HG03103 (cell line): ENCODE results near the gene TTC21B.

Source experiments
- ATAC-seq: cut with Tn5 transposase; IDR thresholded peaks from one replicate; pipeline ENCODE4 v1.9.1; 2021; ENCODE audit warnings: low read depth; ENCODE audit not compliant: unreplicated experiment

TTC21B gene

GRCh38 chr2:165840333-165840958, 113.1 kb downstream of the TTC21B start:
- no peak for ATAC-seq

GRCh38 chr2:165839610-165840009, 114.0 kb downstream of the TTC21B start:
- no peak for ATAC-seq

- no peak for ATAC-seq
These were observed 116.5 kb downstream of the TTC21B start for GRCh38 chr2:165837122-165837521.

GRCh38 chr2:165835363-165835762, 118.2 kb downstream of the TTC21B start:
- ATAC-seq = no peak

- no peak for ATAC-seq
These were observed 120.4 kb downstream of the TTC21B start for GRCh38 chr2:165833156-165833555.

GRCh38 chr2:165827921-165828276, 125.7 kb downstream of the TTC21B start:
- peak; percentile 32 for ATAC-seq

- peak; percentile 47 for ATAC-seq
These were observed 126.3 kb downstream of the TTC21B start for GRCh38 chr2:165827016-165827920.

GRCh38 chr2:165825041-165825440, 128.5 kb downstream of the TTC21B start:
- ATAC-seq = no peak
